GM23338 (cell line): ENCODE measurements around the gene FAM120A. TPM values are rescaled to one million over a fixed set of nuclear protein-coding genes. Genes with fewer than 3 reads are reported as not detected.

Experiments
- ATAC-seq: fragments of 200-7000 bp; cut with Tn5 transposase; 3 replicates; pipeline ENCODE4 v1.9.1; 2020
- DNase-seq: peaks from one replicate; pipeline ENCODE4 v3.0.0-alpha.2; 2015; ENCODE audit warnings: low spot score
- H2AFZ ChIP-seq: fragments of 200-600 bp; sonication (generic); 2 replicates; pipeline ENCODE4 v1.8.0; 2016; ENCODE audit warnings: antibody characterized with exemption, mild to moderate bottlenecking, moderate library complexity
- H3F3A ChIP-seq: fragments of 200-600 bp; sonication (generic); replicated peaks from 2 replicates; pipeline ENCODE4 v1.8.0; 2017; ENCODE audit warnings: antibody characterized with exemption, mixed run types, low read depth
- H3K27ac ChIP-seq: fragments of 200-600 bp; sonication (generic); 2 replicates; pipeline ENCODE4 v1.6.1; 2016; ENCODE audit warnings: low read depth
- H3K27me3 ChIP-seq: fragments of 200-600 bp; sonication (generic); 2 replicates; pipeline ENCODE4 v1.8.0; 2016; ENCODE audit warnings: mild to moderate bottlenecking, mixed run types, moderate library complexity; ENCODE audit not compliant: insufficient read depth
- H3K36me3 ChIP-seq: fragments of 200-600 bp; sonication (generic); 2 replicates; pipeline ENCODE4 v1.8.0; 2016; ENCODE audit warnings: mild to moderate bottlenecking; ENCODE audit not compliant: insufficient read depth
- H3K4me1 ChIP-seq: fragments of 200-600 bp; sonication (generic); 2 replicates; pipeline ENCODE4 v1.8.0; 2016; ENCODE audit warnings: mild to moderate bottlenecking, moderate library complexity; ENCODE audit not compliant: insufficient read depth
- H3K4me2 ChIP-seq: fragments of 200-600 bp; sonication (generic); 2 replicates; pipeline ENCODE4 v1.7.1; 2017; ENCODE audit warnings: mixed run types
- H3K4me3 ChIP-seq: fragments of 200-600 bp; sonication (generic); 2 replicates; pipeline ENCODE4 v1.6.1; 2016; ENCODE audit warnings: mixed run types
- H3K79me2 ChIP-seq: fragments of 200-600 bp; sonication (generic); replicated peaks from 2 replicates; pipeline ENCODE4 v1.8.0; 2017; ENCODE audit warnings: mild to moderate bottlenecking; ENCODE audit not compliant: insufficient read depth
- H3K9me2 ChIP-seq: fragments of 200-600 bp; sonication (generic); 2 replicates; pipeline ENCODE4 v1.8.0; 2017; ENCODE audit not compliant: insufficient read depth
- H4K20me1 ChIP-seq: fragments of 200-600 bp; sonication (generic); replicated peaks from 2 replicates; pipeline ENCODE4 v1.8.0; 2017; ENCODE audit warnings: mild to moderate bottlenecking; ENCODE audit not compliant: insufficient read depth
- H3K27ac Mint-ChIP-seq: 2 replicates; pipeline ENCODE4 v1.8.0; 2020; ENCODE audit warnings: inconsistent platforms, mild to moderate bottlenecking, moderate library complexity, mixed read lengths
- H3K27me3 Mint-ChIP-seq: 3 replicates; pipeline ENCODE4 v1.8.0; 2022; ENCODE audit warnings: low read depth, mild to moderate bottlenecking, moderate library complexity, mixed read lengths, inconsistent platforms; ENCODE audit not compliant: insufficient read depth, poor library complexity
- H3K36me3 Mint-ChIP-seq: 3 replicates; pipeline ENCODE4 v1.8.0; 2021; ENCODE audit warnings: low read depth, mild to moderate bottlenecking, inconsistent platforms, moderate library complexity, mixed read lengths
- H3K4me1 Mint-ChIP-seq: 3 replicates; pipeline ENCODE4 v1.8.0; 2020; ENCODE audit warnings: mild to moderate bottlenecking, inconsistent platforms, mixed read lengths
- H3K4me3 Mint-ChIP-seq: 3 replicates; pipeline ENCODE4 v1.8.0; 2021; ENCODE audit warnings: moderate library complexity, mild to moderate bottlenecking, inconsistent platforms, mixed read lengths
- H3K9me3 Mint-ChIP-seq: 3 replicates; pipeline ENCODE4 v1.8.0; 2020; ENCODE audit warnings: moderate library complexity, mild to moderate bottlenecking, inconsistent platforms, mixed read lengths
- CREB1 ChIP-seq: fragments of 250-450 bp; sonication (Bioruptor Pico); IDR thresholded peaks from 2 replicates; pipeline ENCODE4 v1.5.0; 2020; ENCODE audit warnings: low read depth, mild to moderate bottlenecking, moderate library complexity
- CTCF ChIP-seq, 2 experiments: fragments of 200-600 bp in 1 of 2; sonication (generic) in 1 of 2; conservative IDR thresholded peaks; 2 replicates each; pipeline versions ENCODE4 v1.5.1 to v1.6.1; 2016 to 2017; ENCODE audit warnings: antibody characterized with exemption in 2 of 2, low read depth in 2 of 2, mild to moderate bottlenecking in 2 of 2, moderate library complexity in 1 of 2
- ETS1 ChIP-seq: IDR thresholded peaks from 2 replicates; pipeline ENCODE4 v1.6.1; 2016; ENCODE audit warnings: antibody characterized with exemption
- EZH2 ChIP-seq: fragments of 200-600 bp; sonication (generic); IDR thresholded peaks from one replicate; pipeline ENCODE4 v1.8.0; 2017; ENCODE audit warnings: antibody characterized with exemption, mild to moderate bottlenecking, low read depth; ENCODE audit not compliant: unreplicated experiment
- EZH2phosphoT487 ChIP-seq: fragments of 200-600 bp; sonication (generic); IDR thresholded peaks from one replicate; pipeline ENCODE4 v1.8.1; 2018; ENCODE audit warnings: antibody characterized with exemption; ENCODE audit not compliant: unreplicated experiment
- JUNB ChIP-seq: IDR thresholded peaks from one replicate; pipeline ENCODE4 v1.6.1; 2016; ENCODE audit warnings: antibody characterized with exemption; ENCODE audit not compliant: unreplicated experiment
- NANOG ChIP-seq: IDR thresholded peaks from 2 replicates; pipeline ENCODE4 v1.6.1; 2016; ENCODE audit warnings: antibody characterized with exemption, borderline replicate concordance
- POLR2AphosphoS5 ChIP-seq: IDR thresholded peaks from 2 replicates; pipeline ENCODE4 v1.6.1; 2016; ENCODE audit warnings: antibody characterized with exemption, low read depth
- REST ChIP-seq: IDR thresholded peaks from one replicate; pipeline ENCODE4 v1.6.1; 2018; ENCODE audit warnings: antibody characterized with exemption; ENCODE audit not compliant: unreplicated experiment
- ZNF114 ChIP-seq: fragments of 250-450 bp; sonication (Bioruptor Pico); IDR thresholded peaks from 2 replicates; pipeline ENCODE4 v1.5.0; 2020; ENCODE audit warnings: mild to moderate bottlenecking, moderate library complexity
- ZNF331 ChIP-seq: fragments of 250-450 bp; sonication (Bioruptor Pico); IDR thresholded peaks from 2 replicates; pipeline ENCODE4 v1.5.0; 2020; ENCODE audit warnings: low read depth, mild to moderate bottlenecking, moderate library complexity
- ZNF462 ChIP-seq: fragments of 250-450 bp; sonication (Bioruptor Pico); IDR thresholded peaks from 2 replicates; pipeline ENCODE4 v1.5.0; 2020; ENCODE audit warnings: mild to moderate bottlenecking, moderate library complexity
- polyA plus RNA-seq: library from polyadenylated mRNA; unstranded; fragments of >200 nt; fragmentation: Nextera tagmentation; extraction: Ambion mirVana; gene quantifications from 2 replicates; pipeline ENCODE4 v1.2.1, GENCODE V29; 2016
- total RNA-seq: library from RNA; depleted of rRNA; stranded (reverse); fragments of >200 nt; shearing (Covaris generic); gene quantifications from 2 replicates; pipeline ENCODE4 v1.2.3, GENCODE V29; 2014

The FAM120A gene
- total and polyA plus RNA-seq, 2 experiments from 2014 or later, result 28.2 to 52.5 TPM

- H3K4me3 Mint-ChIP-seq, result no peak overlapping the region
- Histone ChIP-seq H3K4me2 (no peak overlapping the region), H2AFZ (no peak overlapping the region), H3F3A (no peaks in the 10 kb centered on the region), H3K79me2 (peaks cover 49% of the 10 kb centered on the region), H3K9me2 (no peaks in the 10 kb centered on the region), H3K4me1 (no peaks in the 10 kb centered on the region), H3K27me3 (no peaks in the 10 kb centered on the region), H3K36me3 (peaks cover 22% of the 10 kb centered on the region), H3K4me3 (no peak overlapping the region), H3K27ac (no peak overlapping the region), H4K20me1 (peaks cover 20% of the 10 kb centered on the region)
- H3K4me1 Mint-ChIP-seq, result no peaks in the 10 kb centered on the region
- peaks cover 2% of the 10 kb centered on the region for H3K27me3 Mint-ChIP-seq
- no peak for DNase-seq
- TF ChIP-seq ETS1 (no peak), CTCF (conservative IDR thresholded peaks at IDR 0.05; ENCODE audit: low read depth in 2 of 2) (no peak), ZNF114 (CRISPR knock-in tag) (no peak), REST (no peak), JUNB (no peak), NANOG (no peak), CREB1 (CRISPR knock-in tag) (no peak), ZNF462 (CRISPR knock-in tag) (no peak), EZH2 (no peak), ZNF331 (no peak), POLR2AphosphoS5 (no peak), EZH2phosphoT487 (no peak)
- no peak overlapping the region; the same call in 1 of the 2 replicates for H3K27ac Mint-ChIP-seq
- no peaks in the 10 kb centered on the region for H3K9me3 Mint-ChIP-seq
- H3K36me3 Mint-ChIP-seq, result peaks cover 47% of the 10 kb centered on the region; the same call in 2 of the 3 replicates
- ATAC-seq, result no peak
Observed at GRCh38 chr9:93501406-93501805, 49.9 kb downstream of the FAM120A start.
